Upper lobe of left lung (tissue), 4 donors: ENCODE results near the gene SPATA24.

Experiments
- POLR2A ChIP-seq, 4 donors: fragments of 450-650 bp; IDR thresholded peaks; one replicate each; pipeline ENCODE4 v1.5.1; 2016 to 2017; ENCODE audit warnings: antibody characterized with exemption in 4 of 4, mild to moderate bottlenecking in 2 of 4
- POLR2AphosphoS5 ChIP-seq, 2 donors: sonication (generic); formaldehyde crosslinking; IDR thresholded peaks; one replicate each; pipeline ENCODE4 v1.5.1; 2017; ENCODE audit warnings: antibody characterized with exemption in 2 of 2
- TF ChIP-seq, protein P1 (sequence below), 6 experiments: fragments of 450-650 bp in 4 of 6; fragments of 200-600 bp in 2 of 6; sonication (generic) in 2 of 6; IDR thresholded peaks; one replicate each; pipeline ENCODE4 v1.5.1; 2016 to 2019; ENCODE audit warnings: antibody characterized with exemption in 6 of 6

DNA sequence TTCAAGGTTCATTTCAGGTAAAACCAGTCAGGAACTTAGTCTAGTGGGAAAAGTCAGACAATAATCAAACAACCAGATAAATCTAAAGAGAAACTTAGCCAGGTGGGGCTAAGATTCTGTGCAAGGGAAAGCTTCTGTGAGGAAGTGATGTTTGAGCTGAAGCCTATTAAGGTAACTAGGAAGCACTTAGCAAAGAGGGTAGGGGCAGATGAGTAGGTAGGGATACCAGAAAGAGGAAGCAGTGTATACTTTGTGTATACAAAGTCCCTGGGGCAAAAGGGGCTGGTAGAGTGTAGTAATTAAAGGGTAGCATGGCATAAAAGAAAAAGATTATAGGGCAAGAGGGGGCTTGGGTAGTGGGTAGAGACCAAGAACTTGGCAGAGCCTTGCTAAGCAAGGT is 3.6 kb upstream of the SPATA24 start:
- TF ChIP-seq, protein P1, sequence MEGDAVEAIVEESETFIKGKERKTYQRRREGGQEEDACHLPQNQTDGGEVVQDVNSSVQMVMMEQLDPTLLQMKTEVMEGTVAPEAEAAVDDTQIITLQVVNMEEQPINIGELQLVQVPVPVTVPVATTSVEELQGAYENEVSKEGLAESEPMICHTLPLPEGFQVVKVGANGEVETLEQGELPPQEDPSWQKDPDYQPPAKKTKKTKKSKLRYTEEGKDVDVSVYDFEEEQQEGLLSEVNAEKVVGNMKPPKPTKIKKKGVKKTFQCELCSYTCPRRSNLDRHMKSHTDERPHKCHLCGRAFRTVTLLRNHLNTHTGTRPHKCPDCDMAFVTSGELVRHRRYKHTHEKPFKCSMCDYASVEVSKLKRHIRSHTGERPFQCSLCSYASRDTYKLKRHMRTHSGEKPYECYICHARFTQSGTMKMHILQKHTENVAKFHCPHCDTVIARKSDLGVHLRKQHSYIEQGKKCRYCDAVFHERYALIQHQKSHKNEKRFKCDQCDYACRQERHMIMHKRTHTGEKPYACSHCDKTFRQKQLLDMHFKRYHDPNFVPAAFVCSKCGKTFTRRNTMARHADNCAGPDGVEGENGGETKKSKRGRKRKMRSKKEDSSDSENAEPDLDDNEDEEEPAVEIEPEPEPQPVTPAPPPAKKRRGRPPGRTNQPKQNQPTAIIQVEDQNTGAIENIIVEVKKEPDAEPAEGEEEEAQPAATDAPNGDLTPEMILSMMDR (IDR thresholded peaks at IDR 0.05), result no peak
- TF ChIP-seq POLR2AphosphoS5 (IDR thresholded peaks at IDR 0.05), result no peak
- no peak for TF ChIP-seq POLR2A (IDR thresholded peaks at IDR 0.05)
